GM18867 (cell line): ENCODE results near the gene FMNL2.

Experiments
- ATAC-seq: cut with Tn5 transposase; IDR thresholded peaks from one replicate; pipeline ENCODE4 v1.9.1; 2021; ENCODE audit warnings: mild to moderate bottlenecking, moderate library complexity; ENCODE audit not compliant: unreplicated experiment

The FMNL2 gene

GRCh38 chr2:152569186-152569585, 234.2 kb downstream of the FMNL2 start:
- no peak for ATAC-seq

GRCh38 chr2:152571048-152571766, 236.2 kb downstream of the FMNL2 start:
- no peak for ATAC-seq

- no peak for ATAC-seq
Measured at GRCh38 chr2:152572031-152572430, 237.1 kb downstream of the FMNL2 start.

GRCh38 chr2:152573168-152573567, 238.2 kb downstream of the FMNL2 start:
- ATAC-seq = peak; percentile 92

GRCh38 chr2:152577579-152577978, 242.6 kb downstream of the FMNL2 start:
- no peak for ATAC-seq

- no peak for ATAC-seq
Measured at GRCh38 chr2:152578573-152578972, 243.6 kb downstream of the FMNL2 start.

- no peak for ATAC-seq
Measured at GRCh38 chr2:152580714-152581113, 245.7 kb downstream of the FMNL2 start.

GRCh38 chr2:152581360-152581759, 246.4 kb downstream of the FMNL2 start:
- no peak for ATAC-seq

GRCh38 chr2:152582081-152582480, 247.1 kb downstream of the FMNL2 start:
- no peak for ATAC-seq

- ATAC-seq = no peak
Measured at GRCh38 chr2:152583512-152584229, 248.7 kb downstream of the FMNL2 start.

GRCh38 chr2:152584301-152584700, 249.3 kb downstream of the FMNL2 start:
- no peak for ATAC-seq

GRCh38 chr2:152585830-152586484, 251.0 kb downstream of the FMNL2 start:
- no peak for ATAC-seq

- no peak for ATAC-seq
Measured at GRCh38 chr2:152587187-152587947, 252.4 kb downstream of the FMNL2 start.

- no peak for ATAC-seq
Measured at GRCh38 chr2:152588998-152589397, 254.0 kb downstream of the FMNL2 start.

GRCh38 chr2:152594022-152594766, 259.2 kb downstream of the FMNL2 start:
- ATAC-seq = peak; percentile 84

- no peak for ATAC-seq
Measured at GRCh38 chr2:152594792-152595191, 259.8 kb downstream of the FMNL2 start.

- no peak for ATAC-seq
Measured at GRCh38 chr2:152598975-152599759, 264.2 kb downstream of the FMNL2 start.

GRCh38 chr2:152600051-152600657, 265.2 kb downstream of the FMNL2 start:
- ATAC-seq = no peak

- ATAC-seq = no peak
Measured at GRCh38 chr2:152600697-152601096, 265.7 kb downstream of the FMNL2 start.
